ENCODE results near the gene KISS1R.

KISS1R gene

GRCh38 chr19:944663-945241 is 27.6 kb downstream of the KISS1R start:
- Histone ChIP-seq H3K9ac (no peak overlapping the region), H3K9me3 (peaks cover 3% of the 10 kb centered on the region; the same call in 1 of the 2 replicates), H3K36me3 (peaks cover 38% of the 10 kb centered on the region), H3K4me2 (no peak overlapping the region), H3K4me1 (peaks cover 76% of the 10 kb centered on the region), H3K27me3 (no peaks in the 10 kb centered on the region), H3K27ac (no peak overlapping the region), H3K4me3 (no peak overlapping the region), H4K20me1 (peaks cover 88% of the 10 kb centered on the region)
- TF ChIP-seq Cebpa-rat (IDR thresholded peaks at IDR 0.05): no peak

- peaks cover 79% of the 10 kb centered on the region for H4K20me1 ChIP-seq
- no peak overlapping the region for H3K4me3 ChIP-seq
- H3K4me2 ChIP-seq: no peak overlapping the region
- H3K4me1 ChIP-seq: peaks cover 76% of the 10 kb centered on the region
- H3K27ac ChIP-seq: no peak overlapping the region
- H3K36me3 ChIP-seq: peaks cover 36% of the 10 kb centered on the region
- peaks cover 3% of the 10 kb centered on the region; the same call in 1 of the 2 replicates for H3K9me3 ChIP-seq
- no peaks in the 10 kb centered on the region for H3K27me3 ChIP-seq
- H3K9ac ChIP-seq: no peak overlapping the region
- no peak for TF ChIP-seq Cebpa-rat (IDR thresholded peaks at IDR 0.05)
Measured at GRCh38 chr19:945401-946252, 28.5 kb downstream of the KISS1R start.

- Histone ChIP-seq H3K4me3 (no peak overlapping the region), H4K20me1 (peaks cover 74% of the 10 kb centered on the region), H3K4me1 (peaks cover 76% of the 10 kb centered on the region), H3K27ac (peak overlapping the region; percentile 36; the same call in 1 of the 2 replicates), H3K4me2 (peak overlapping the region; percentile 84), H3K27me3 (no peaks in the 10 kb centered on the region), H3K9ac (no peak overlapping the region), H3K9me3 (peaks cover 3% of the 10 kb centered on the region; the same call in 1 of the 2 replicates), H3K36me3 (peaks cover 32% of the 10 kb centered on the region)
- no peak for TF ChIP-seq Cebpa-rat (IDR thresholded peaks at IDR 0.05)
Measured at GRCh38 chr19:947090-947706, 30.1 kb downstream of the KISS1R start.

GRCh38 chr19:947707-948539 is 30.8 kb downstream of the KISS1R start:
- Histone ChIP-seq H3K27me3 (no peaks in the 10 kb centered on the region), H3K27ac (peak overlapping the region; percentile 52), H3K4me3 (peak overlapping the region; percentile 10; the same call in 1 of the 2 replicates), H3K4me1 (peaks cover 76% of the 10 kb centered on the region), H3K4me2 (peak overlapping the region; percentile 84), H4K20me1 (peaks cover 71% of the 10 kb centered on the region), H3K36me3 (peaks cover 25% of the 10 kb centered on the region), H3K9ac (peak overlapping the region; percentile 36; the same call in 1 of the 2 replicates), H3K9me3 (peaks cover 3% of the 10 kb centered on the region; the same call in 1 of the 2 replicates)
- no peak for TF ChIP-seq Cebpa-rat (IDR thresholded peaks at IDR 0.05)

GRCh38 chr19:948842-949496 is 31.8 kb downstream of the KISS1R start:
- Histone ChIP-seq H3K9me3 (no peaks in the 10 kb centered on the region), H3K27me3 (no peaks in the 10 kb centered on the region), H4K20me1 (peaks cover 62% of the 10 kb centered on the region), H3K4me1 (peaks cover 85% of the 10 kb centered on the region), H3K9ac (no peak overlapping the region), H3K4me3 (no peak overlapping the region), H3K4me2 (peak overlapping the region; percentile 84), H3K36me3 (peaks cover 14% of the 10 kb centered on the region), H3K27ac (no peak overlapping the region)
- no peak for TF ChIP-seq Cebpa-rat (IDR thresholded peaks at IDR 0.05)

- Histone ChIP-seq H4K20me1 (peaks cover 57% of the 10 kb centered on the region), H3K4me3 (no peak overlapping the region), H3K36me3 (peaks cover under 1% of the 10 kb centered on the region; the same call in 1 of the 2 replicates), H3K4me1 (peaks cover 92% of the 10 kb centered on the region), H3K27ac (no peak overlapping the region), H3K9me3 (no peaks in the 10 kb centered on the region), H3K27me3 (no peaks in the 10 kb centered on the region), H3K9ac (no peak overlapping the region), H3K4me2 (peak overlapping the region; percentile 29)
- no peak for TF ChIP-seq Cebpa-rat (IDR thresholded peaks at IDR 0.05)
Measured at GRCh38 chr19:950352-951066, 33.4 kb downstream of the KISS1R start.

- Histone ChIP-seq H3K27ac (peak overlapping the region; percentile 89), H3K4me2 (peak overlapping the region; percentile 99), H3K9me3 (no peaks in the 10 kb centered on the region), H3K4me1 (peaks cover 96% of the 10 kb centered on the region), H4K20me1 (peaks cover 54% of the 10 kb centered on the region), H3K9ac (peak overlapping the region; percentile 76), H3K36me3 (no peaks in the 10 kb centered on the region), H3K27me3 (no peaks in the 10 kb centered on the region), H3K4me3 (peak overlapping the region; percentile 62; the same call in 1 of the 2 replicates)
- TF ChIP-seq Cebpa-rat (IDR thresholded peaks at IDR 0.05): no peak
Measured at GRCh38 chr19:952049-952679, 35.0 kb downstream of the KISS1R start.

Measured in BLaER1 (cell line).